Motor neuron (in vitro differentiated cells): ENCODE data around the gene RPS6KB2. TPM values are rescaled to one million over a fixed set of nuclear protein-coding genes. Genes with fewer than 3 reads are reported as not detected.
"Not testable (repeated sequence)": the region's sequence is repeated elsewhere in the genome, so short reads cannot be mapped to it uniquely, and the experiment has no call there.

Experiments used
- ATAC-seq, 8 experiments: fragments of 200-7000 bp; cut with Tn5 transposase; replicated peaks in 6 of 8; 2 replicates each; pipeline ENCODE4 v1.8.0; 2021; ENCODE audit warnings: mild to moderate bottlenecking in 8 of 8, moderate library complexity in 8 of 8
- H3K27ac ChIP-seq, 2 donors: fragments of 250-450 bp; sonication (Bioruptor Pico); 2 replicates each; pipeline ENCODE4 v1.9.0; 2021; ENCODE audit warnings: antibody characterized with exemption in 2 of 2, mild to moderate bottlenecking in 2 of 2, moderate library complexity in 1 of 2
- H3K4me1 ChIP-seq, 2 donors: fragments of 250-450 bp; sonication (Bioruptor Pico); replicated peaks in 1 of 2; 2 replicates each; pipeline ENCODE4 v1.6.1; 2021; ENCODE audit warnings: antibody characterized with exemption in 2 of 2, mild to moderate bottlenecking in 2 of 2, moderate library complexity in 1 of 2
- H3K4me3 ChIP-seq, 5 donors: fragments of 250-450 bp; sonication (Bioruptor Pico); 2 replicates each; pipeline ENCODE4 v1.9.0; 2021; ENCODE audit warnings: antibody characterized with exemption in 5 of 5, mild to moderate bottlenecking in 5 of 5, moderate library complexity in 4 of 5
- WGBS, 10 experiments: fragments of 450-650 bp; shearing (Covaris generic); methylation state at CpG; one replicate each; pipeline ENCODE4 v1.0.0; 2022; 5-methylcytosine and 5-hydroxymethylcytosine counted together
- in situ Hi-C, 9 experiments: fragments of 400-800 bp; cut with MboI; loops; one replicate each; pipeline ENCODE4 v1.15.0; 2021; ENCODE audit warnings: low sequenced_read_pairs in 9 of 9, low pct_unique_long_range_greater_than_20kb in 2 of 9; ENCODE audit not compliant: unreplicated experiment in 9 of 9
- total RNA-seq, 8 experiments: library from RNA; unstranded; fragments of 300-600 nt; gene quantifications; 2 replicates each; pipeline versions ENCODE4 v1.2.3 to v1.2.4, GENCODE V29; 2022

RPS6KB2 gene
- total RNA-seq, 8 experiments from 2014 or later = 21.8 to 48.3 (median 30.6) TPM

DNA sequence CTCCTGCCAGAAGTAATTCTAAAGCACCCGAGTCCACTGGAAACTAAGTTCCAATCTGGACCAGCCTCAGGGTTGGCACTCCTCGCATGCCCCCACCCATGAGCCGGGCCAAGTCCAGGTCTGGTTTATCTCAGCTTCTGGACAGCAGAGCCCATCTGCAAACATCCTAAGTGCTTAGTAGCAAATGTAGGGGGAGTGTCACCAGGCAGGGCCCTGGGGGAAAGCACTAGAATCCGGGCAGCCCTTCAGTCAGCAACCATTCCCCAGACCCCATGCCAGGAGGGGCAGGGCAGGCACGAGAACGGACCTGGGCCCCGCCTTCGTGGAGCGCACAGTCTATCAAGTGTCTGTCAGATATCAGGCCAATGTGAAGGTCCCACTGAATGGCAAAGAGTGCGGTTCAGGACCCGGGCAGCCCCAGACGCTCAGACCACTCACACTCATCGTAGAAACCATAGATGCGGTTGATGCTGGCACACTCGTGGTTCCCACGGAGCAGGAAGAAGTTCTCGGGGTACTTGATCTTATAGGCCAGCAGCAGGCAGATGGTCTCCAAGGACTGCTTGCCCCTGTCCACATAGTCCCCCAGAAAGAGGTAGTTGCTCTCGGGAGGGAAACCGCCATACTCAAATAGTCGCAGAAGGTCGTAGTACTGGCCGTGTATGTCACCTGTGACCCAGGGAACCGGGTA, 27.9 kb upstream of the RPS6KB2 start:
- H3K27ac ChIP-seq = peak overlapping the region in 1 of 2 donors; percentile 91
- in situ Hi-C loops = no loop called here
- H3K4me1 ChIP-seq = peaks cover 6 to 11% of the 10 kb centered on the region in 2 donors
- peak overlapping the region; percentile 60 to 84 (median 75) for H3K4me3 ChIP-seq
- WGBS, 10 experiments = 0 to 72% (median 20%) methylated on average over 1 to 10 of the region's 23 CpGs; no CpG with 5 or more reads in 5 of the 10 experiments
- ATAC-seq = no peak

DNA sequence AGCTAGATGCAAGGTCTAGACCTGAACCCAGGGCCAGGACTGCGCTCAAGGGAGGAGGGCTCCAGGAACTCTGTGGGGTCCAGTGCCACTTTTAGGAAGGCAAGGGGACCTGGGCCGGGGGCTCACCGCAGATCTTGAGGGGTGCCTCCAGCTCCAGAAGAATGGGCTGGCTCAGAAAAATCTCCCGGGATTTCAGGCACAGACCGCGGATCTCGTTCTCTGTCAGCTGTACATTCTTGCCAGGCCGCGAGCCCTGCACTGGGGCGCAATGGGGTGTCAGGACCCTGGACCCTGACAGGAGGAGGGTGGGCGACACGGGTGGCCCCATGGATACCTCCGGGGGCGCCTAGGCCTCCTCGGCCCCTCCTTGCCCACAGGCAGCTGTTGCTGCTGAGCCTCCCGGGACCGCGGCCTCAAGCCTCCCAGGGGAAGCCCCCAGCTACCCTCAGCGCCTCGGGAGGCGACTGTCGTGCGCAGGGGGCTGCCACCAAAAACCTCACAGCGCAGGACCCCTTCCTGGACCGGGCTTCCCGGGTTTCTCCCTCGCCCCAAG, 27.3 kb upstream of the RPS6KB2 start:
- in situ Hi-C loops = no loop called here
- peak in 3 of 8 experiments; percentile 1 to 10 (median 4) for ATAC-seq
- WGBS, 10 experiments = 0 to 20% (median 5%) methylated on average over 1 to 10 of the region's 27 CpGs; no CpG with 5 or more reads in 6 of the 10 experiments
- Histone ChIP-seq H3K4me1 (peaks cover 6 to 11% of the 10 kb centered on the region in 2 donors), H3K27ac (peak overlapping the region; percentile 85 to 91), H3K4me3 (peak overlapping the region; percentile 60 to 84 (median 75))

DNA sequence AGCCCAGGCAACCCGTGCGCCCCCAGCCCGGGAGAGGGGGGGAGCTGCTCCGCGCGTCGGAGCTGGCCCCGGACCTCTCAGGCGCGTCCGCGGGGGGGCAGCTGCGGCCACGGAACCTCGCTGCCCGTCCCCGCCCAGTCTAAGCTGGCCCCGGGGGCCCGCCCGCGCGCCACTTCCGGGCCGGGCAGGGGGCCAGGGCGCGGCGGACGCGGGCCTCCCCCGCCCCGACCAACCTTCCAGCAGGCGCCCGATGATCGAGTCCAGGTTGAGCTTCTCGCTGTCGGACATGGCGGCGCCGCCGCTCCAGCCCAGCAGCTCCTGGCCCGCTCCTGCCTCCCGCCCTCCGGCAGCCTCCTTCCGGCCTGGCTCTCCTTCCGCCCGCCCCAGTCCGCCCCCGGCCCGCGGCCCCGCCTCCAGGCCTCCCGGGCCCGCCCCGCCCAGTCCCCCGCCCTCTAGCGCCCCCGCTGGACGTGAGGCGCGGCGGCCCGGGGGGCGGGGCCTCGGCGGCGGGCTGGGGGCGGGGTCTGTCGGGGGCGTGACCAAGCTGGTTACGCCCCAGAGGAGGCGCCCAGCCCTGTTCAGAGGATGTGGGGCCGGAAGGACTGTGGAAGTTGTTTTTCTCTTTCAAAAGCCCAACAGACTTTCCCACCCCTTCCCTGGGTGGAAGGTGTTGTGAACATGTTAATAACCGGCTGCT, 26.7 kb upstream of the RPS6KB2 start, which contains the start of gene PPP1CA:
TSS of gene PPP1CA (minus strand) at position 364 of the 697 bp plus-strand sequence. CDS start at position 288, 76 bp downstream.
- WGBS, 10 experiments = 0 to 5% (median 0%) methylated on average over 1 to 6 of the region's 73 CpGs; no CpG with 5 or more reads in 6 of the 10 experiments
- H3K4me3 ChIP-seq = peak within 1 kb of the TSS; percentile 60 to 84 (median 75)
- peak within 1 kb of the TSS; percentile 85 to 91 for H3K27ac ChIP-seq
- ATAC-seq = peak; percentile 87 to 93 (median 88)
- H3K4me1 ChIP-seq = peaks cover 6 to 11% of the 10 kb centered on the region in 2 donors
- in situ Hi-C loops = no loop called here

DNA sequence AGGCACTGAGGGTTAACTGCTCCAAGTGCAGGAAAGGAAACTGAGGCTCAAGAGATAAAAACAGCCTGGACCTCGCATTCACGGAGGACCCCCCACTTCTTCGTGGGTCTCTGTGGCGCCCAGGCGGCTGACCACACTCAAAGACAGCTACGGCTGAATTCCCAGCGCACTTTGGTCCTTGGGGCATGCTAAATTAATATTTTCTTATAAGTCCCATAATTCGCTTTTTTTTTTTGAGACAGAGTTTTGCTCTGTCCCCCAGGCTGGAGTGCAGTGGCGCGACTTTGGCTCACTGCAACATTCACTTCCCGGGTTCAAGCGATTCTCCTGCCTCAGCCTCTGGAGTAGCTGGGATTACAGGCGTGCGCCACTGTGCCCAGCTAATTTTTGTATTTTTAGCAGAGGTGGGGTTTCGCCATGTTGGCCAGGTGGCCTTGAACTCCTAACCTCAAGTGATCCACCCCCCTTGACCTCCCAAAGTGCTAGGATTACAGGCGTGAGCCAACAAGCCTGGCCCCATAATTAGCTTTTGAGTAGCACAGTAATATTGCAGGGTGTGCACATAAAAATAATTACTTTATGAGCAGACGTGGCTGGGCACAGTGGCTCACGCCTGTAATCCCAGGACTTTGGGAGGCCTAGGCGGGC, 26.0 kb upstream of the RPS6KB2 start:
- H3K27ac ChIP-seq, ATAC-seq, in situ Hi-C loops: not testable (repeated sequence)
- 56 to 100% (median 78%) methylated on average over 1 to 14 of the region's 19 CpGs; no CpG with 5 or more reads in 3 of the 10 experiments for WGBS, 10 experiments
- H3K4me3 ChIP-seq = peak overlapping the region in 3 of 5 donors; percentile 60 to 77 (median 75)
- H3K4me1 ChIP-seq = peaks cover 10 to 13% of the 10 kb centered on the region in 2 donors

DNA sequence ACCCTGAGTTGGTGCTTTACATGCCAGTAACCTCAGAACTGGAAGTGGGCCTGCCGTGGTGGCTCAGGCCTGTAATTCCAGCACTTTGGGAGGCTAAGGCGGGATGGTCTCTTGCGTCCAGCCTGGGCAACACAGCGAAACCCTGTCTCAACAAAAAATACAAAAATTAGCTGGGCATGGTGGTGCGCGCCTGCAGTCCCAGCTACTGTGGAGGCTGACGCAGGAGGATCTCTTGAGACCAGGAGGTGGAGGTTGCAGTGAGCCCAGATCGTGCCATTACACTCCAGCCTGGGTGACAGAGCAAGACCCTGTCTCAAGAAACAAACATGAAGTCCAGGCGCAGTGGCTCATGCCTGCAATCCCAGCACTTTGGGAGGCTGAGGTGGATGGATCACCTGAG, 25.2 kb upstream of the RPS6KB2 start:
- H3K27ac ChIP-seq, H3K4me3 ChIP-seq, in situ Hi-C loops, ATAC-seq: not testable (repeated sequence)
- peaks cover 16 to 20% of the 10 kb centered on the region in 2 donors for H3K4me1 ChIP-seq
- WGBS, 10 experiments = 83 to 100% (median 92%) methylated on average over 3 to 8 of the region's 9 CpGs; no CpG with 5 or more reads in 3 of the 10 experiments

DNA sequence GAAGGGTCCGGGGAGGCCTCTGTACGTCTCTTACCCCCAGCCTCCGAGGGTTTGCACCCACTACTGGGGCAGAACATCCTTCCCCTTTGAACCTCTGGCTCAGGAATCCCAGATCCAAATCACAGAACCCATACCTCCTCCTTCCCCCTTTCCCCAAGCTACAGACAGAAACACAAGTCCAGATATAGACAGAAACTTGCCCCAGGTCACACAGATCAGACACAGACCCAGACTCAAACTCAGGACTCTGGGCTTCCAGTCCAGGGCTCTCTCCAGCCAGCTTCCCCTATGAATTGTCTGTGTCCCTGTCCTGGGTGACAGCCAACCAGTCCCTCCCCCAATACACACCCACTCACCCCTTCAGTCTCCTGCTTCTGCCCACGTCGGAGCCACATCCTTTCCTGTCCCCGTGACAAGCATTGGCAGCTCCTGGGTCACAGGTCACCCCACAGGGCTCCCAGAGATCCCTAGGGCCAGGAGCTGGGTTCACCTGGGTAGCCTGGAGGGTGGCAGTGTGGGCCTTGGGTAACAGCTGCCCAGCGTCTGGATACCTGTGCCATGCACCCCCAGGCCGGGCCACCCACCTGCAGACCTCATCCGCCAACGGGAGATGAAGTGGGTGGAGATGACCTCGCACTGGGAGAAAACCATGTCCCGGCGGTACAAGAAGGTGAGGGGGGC, 23.6 kb upstream of the RPS6KB2 start:
- no peak overlapping the region for H3K4me3 ChIP-seq
- ATAC-seq = no peak
- in situ Hi-C loops = no loop called here
- no peak overlapping the region for H3K27ac ChIP-seq
- peaks cover 16 to 22% of the 10 kb centered on the region in 2 donors for H3K4me1 ChIP-seq
- WGBS, 10 experiments = 70 to 100% (median 82%) methylated on average over 1 to 2 of the region's 13 CpGs; no CpG with 5 or more reads in 6 of the 10 experiments

DNA sequence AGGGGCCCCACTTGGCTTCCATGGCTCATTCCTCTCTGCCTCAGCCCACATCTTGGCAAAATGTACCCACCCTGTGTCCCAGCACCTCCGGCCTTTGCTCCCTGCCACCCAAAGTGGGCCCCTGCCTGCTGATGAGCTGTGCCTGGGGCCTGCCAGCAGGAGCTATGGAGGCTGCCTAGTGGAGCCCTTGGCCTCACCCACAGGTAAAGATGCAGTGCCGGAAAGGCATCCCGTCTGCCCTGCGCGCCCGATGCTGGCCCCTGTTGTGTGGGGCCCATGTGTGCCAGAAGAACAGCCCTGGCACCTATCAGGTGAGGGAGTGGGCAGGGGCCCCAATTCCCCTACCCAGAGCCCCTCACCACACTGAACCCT, 23.1 kb upstream of the RPS6KB2 start:
- in situ Hi-C loops = no loop called here
- no peak for ATAC-seq
- Histone ChIP-seq H3K4me1 (peaks cover 19 to 23% of the 10 kb centered on the region in 2 donors), H3K4me3 (no peak overlapping the region), H3K27ac (no peak overlapping the region)
- no CpG with 5 or more reads among the region's 6 CpGs for WGBS, 10 experiments

DNA sequence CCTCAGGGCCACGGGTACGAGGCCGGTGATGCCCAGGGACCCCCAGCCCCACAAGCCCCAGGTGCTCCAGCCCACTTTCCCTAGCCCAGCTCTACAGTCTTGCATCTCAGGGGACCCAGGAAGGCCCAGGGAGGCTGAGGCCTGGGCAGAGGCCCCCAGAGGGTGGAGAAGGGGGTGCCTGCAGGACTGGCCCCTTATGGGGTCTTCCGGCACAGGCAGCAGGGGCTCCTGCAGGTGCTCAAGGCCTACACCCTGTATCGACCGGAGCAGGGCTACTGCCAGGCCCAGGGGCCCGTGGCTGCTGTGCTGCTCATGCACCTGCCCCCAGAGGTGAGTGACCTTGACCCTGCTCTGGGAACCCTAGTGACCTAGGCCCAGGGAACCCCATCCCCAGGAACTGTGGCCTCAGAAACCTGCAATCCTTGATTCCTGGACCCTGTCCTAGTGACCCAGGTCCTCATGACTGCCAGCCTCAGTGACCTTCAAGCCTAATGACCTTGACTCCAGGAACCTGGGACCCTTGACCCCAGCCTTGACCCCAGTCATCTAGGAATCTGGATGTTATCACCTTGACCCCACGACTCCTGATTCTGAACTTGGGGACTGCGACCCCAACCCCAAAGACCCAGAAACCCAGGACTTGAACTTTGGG, 22.5 kb upstream of the RPS6KB2 start:
- Histone ChIP-seq H3K4me1 (peaks cover 17 to 23% of the 10 kb centered on the region in 2 donors), H3K4me3 (no peak overlapping the region), H3K27ac (no peak overlapping the region)
- no peak for ATAC-seq
- in situ Hi-C loops = no loop called here
- WGBS, 10 experiments = 0 to 82% (median 43%) methylated on average over 1 to 2 of the region's 9 CpGs; no CpG with 5 or more reads in 7 of the 10 experiments

DNA sequence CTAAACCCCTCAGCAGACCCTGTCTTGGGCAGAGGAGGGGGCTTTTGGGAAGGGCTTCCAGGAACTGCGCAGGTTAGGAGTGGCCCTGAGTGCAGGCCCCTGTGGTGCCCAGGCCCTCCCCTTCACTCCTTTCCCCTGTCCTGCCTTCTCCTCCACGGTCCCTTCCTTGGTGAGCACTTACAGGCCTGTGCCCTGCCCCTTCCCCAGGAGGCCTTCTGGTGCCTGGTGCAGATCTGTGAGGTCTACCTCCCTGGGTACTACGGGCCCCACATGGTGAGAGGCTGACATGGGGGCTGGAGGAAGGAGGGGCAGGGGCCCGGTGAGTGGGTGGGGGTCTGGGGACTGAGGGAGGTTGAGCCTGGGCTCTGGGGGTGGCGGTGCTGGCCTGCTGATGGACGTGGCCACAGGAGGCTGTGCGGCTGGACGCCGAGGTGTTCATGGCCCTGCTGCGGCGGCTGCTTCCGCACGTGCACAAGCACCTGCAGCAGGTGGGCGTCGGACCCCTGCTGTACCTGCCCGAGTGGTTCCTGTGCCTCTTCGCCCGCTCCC, 21.8 kb upstream of the RPS6KB2 start:
- in situ Hi-C loops = no loop called here
- Histone ChIP-seq H3K4me3 (no peak overlapping the region), H3K27ac (no peak overlapping the region), H3K4me1 (peaks cover 17 to 23% of the 10 kb centered on the region in 2 donors)
- ATAC-seq = no peak
- 90% methylated on average over 2 of the region's 18 CpGs; no CpG with 5 or more reads in 9 of the 10 experiments for WGBS, 10 experiments

DNA sequence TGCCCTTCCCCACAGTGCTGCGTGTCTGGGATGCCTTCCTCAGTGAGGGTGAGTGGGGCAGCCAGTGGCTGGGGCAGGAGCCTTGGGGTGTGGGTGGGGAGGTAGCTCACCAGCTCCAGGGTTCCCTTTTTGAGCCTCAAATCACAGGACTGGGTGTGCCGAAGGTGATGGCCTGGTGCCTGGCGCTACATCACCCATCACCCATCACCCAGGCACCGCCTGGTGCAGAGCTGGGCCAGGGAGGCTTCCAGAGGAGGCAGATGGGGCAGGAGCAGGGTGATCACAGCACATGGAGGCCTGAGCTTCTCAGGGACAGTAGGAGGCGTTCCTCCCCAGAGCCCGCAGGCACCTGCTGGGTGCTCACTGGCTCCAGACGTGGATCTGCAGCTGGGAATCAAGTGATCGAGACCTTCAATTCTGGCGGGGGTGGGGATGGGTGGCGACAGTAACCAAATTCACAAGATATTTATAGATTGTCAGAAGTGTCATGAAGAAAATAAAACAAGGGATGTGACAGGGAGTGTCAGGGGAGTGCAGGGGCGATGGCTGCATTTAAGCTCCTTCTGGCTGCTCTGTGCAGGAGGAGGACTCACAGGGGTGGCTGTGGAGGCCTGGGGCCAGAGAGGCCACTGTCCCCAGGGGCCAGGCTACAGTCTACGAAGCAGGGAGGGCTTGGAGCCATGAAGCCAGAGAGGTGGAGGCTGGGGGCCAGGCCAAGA, 21.2 kb upstream of the RPS6KB2 start:
- WGBS, 10 experiments = 0 to 80% (median 68%) methylated on average over 1 to 6 of the region's 12 CpGs; no CpG with 5 or more reads in 6 of the 10 experiments
- no peak overlapping the region for H3K27ac ChIP-seq
- no peak overlapping the region for H3K4me3 ChIP-seq
- ATAC-seq = peak; percentile 6 to 74 (median 28)
- H3K4me1 ChIP-seq = peaks cover 17 to 21% of the 10 kb centered on the region in 2 donors
- in situ Hi-C loops = no loop called here

DNA sequence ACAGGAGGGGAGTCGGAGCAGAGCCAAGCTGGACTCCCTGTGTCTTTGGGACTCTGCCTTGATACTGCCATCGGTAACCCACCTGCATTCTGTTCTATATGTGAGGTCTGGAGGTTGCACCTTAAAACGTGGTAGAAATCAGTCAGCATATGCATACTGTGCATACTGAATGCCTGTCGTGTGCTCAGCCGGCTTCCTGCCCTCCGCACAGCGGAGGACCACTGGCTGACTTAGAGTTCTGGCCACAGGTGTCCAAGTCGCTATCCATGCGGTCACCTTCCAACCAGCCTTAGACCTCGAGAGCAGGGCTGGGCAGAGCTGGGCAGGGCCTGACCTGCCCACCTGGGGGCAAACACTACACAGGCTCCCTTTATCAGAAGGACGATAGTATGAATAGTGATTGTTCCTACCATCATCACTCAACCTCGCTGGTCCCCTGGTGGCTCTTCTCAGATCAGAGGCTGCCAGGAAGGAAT, 20.6 kb upstream of the RPS6KB2 start:
- Histone ChIP-seq H3K27ac (no peak overlapping the region), H3K4me1 (peaks cover 17 to 19% of the 10 kb centered on the region in 2 donors), H3K4me3 (no peak overlapping the region)
- 20 to 100% (median 63%) methylated on average over 1 to 5 of the region's 12 CpGs; no CpG with 5 or more reads in 2 of the 10 experiments for WGBS, 10 experiments
- in situ Hi-C loops = no loop called here
- no peak for ATAC-seq
